PC-3 (cell line): Measurements from ENCODE around the gene TRIM45.

ENCODE experiments used
- CTCF ChIP-seq: fragments of 300-600 bp; sonication (generic); conservative IDR thresholded peaks from 2 replicates; pipeline ENCODE4 v1.5.1; 2017; ENCODE audit warnings: antibody characterized with exemption, low read depth, mild to moderate bottlenecking, low read length
- EZH2phosphoT487 ChIP-seq: fragments of 300-600 bp; sonication (generic); IDR thresholded peaks from 2 replicates; pipeline ENCODE4 v1.6.1; 2018; ENCODE audit warnings: mild to moderate bottlenecking, antibody characterized with exemption, low read length, borderline replicate concordance

DNA sequence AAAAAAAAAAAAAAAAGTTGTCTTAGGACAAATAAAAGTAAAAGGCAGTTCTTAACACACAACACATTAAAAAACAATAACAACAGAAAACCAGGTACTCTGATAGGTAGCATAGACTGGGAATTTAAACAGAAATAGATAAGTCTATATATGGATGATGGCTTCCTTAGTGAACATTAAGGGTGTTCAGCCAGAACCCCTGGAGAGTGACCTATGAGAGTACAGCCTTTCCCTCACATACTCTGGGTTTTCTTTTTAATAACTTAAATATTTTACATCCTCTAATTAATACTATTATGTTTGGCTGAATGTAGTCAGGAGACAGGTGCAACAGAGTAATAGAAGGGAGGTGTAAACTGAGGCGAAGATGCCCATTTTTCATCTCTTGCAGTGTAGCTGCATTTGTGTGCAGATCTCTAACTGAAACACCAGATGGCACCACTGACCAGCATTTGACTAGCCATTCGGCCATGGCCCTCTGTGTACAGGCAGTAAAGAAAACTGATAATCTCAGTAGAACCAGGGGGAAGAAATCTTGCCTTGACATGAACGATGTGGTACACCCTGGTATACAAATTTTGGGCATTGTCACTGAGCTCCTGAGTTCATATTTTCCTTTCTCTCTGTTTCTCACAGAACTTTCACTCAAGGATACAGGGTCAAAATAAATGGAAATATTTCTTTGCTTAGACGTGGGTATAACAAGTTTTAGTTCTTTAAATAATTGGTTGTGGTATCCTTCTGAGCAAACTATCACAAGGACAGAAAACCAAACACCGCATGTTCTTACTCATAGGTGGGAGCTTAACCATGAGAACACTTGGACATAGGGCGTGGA is 53.8 kb downstream of the TRIM45 start:
- TF ChIP-seq EZH2phosphoT487: no peak
- peak; percentile 89 for TF ChIP-seq CTCF
